Spleen (tissue), 11 donors: ENCODE data around the gene DYRK1A. TPM values are rescaled to one million over a fixed set of nuclear protein-coding genes. Genes with fewer than 3 reads are reported as not detected.
"Not testable (repeated sequence)": the region's sequence is repeated elsewhere in the genome, so short reads cannot be mapped to it uniquely, and the experiment has no call there.

Source experiments
- DNase-seq: peaks from one replicate; pipeline ENCODE4 v3.0.0-alpha.2; 2020
- H3K27ac ChIP-seq, 8 donors: fragments of 200-600 bp; sonication (generic) in 7 of 8; 1 replicate in 4 of 8; 2 replicates in 4 of 8; pipeline versions ENCODE4 v1.5.0 to v1.8.0; 2016 to 2021; ENCODE audit warnings: inconsistent platforms in 4 of 8, mild to moderate bottlenecking in 4 of 8, moderate library complexity in 1 of 8
- H3K27me3 ChIP-seq, 7 donors: fragments of 200-600 bp; sonication (generic) in 6 of 7; replicated peaks in 1 of 7; 1 replicate in 4 of 7; 2 replicates in 3 of 7; pipeline versions ENCODE4 v1.5.0 to v1.8.0; 2016 to 2021; ENCODE audit warnings: inconsistent platforms in 3 of 7, mild to moderate bottlenecking in 1 of 7
- H3K36me3 ChIP-seq, 6 donors: fragments of 200-600 bp; sonication (generic) in 5 of 6; 1 replicate in 4 of 6; 2 replicates in 2 of 6; pipeline versions ENCODE4 v1.5.0 to v1.8.0; 2016 to 2021; ENCODE audit warnings: inconsistent platforms in 2 of 6
- H3K4me1 ChIP-seq, 6 donors: fragments of 200-600 bp; sonication (generic) in 5 of 6; 1 replicate in 3 of 6; 2 replicates in 3 of 6; pipeline versions ENCODE4 v1.5.0 to v1.8.0; 2016 to 2021; ENCODE audit warnings: inconsistent platforms in 3 of 6
- H3K4me3 ChIP-seq, 8 donors: fragments of 200-600 bp; sonication (generic) in 7 of 8; 1 replicate in 4 of 8; 2 replicates in 4 of 8; pipeline versions ENCODE4 v1.5.0 to v1.8.0; 2016 to 2021; ENCODE audit warnings: inconsistent platforms in 4 of 8, mild to moderate bottlenecking in 4 of 8, moderate library complexity in 2 of 8
- H3K9me3 ChIP-seq, 8 donors: fragments of 200-600 bp; sonication (generic) in 7 of 8; 1 replicate in 4 of 8; 2 replicates in 4 of 8; pipeline versions ENCODE4 v1.5.0 to v1.8.0; 2016 to 2021; ENCODE audit warnings: inconsistent platforms in 4 of 8
- POLR2A ChIP-seq, 3 donors: fragments of 450-650 bp; IDR thresholded peaks; one replicate each; pipeline ENCODE4 v1.5.1; 2017; ENCODE audit warnings: antibody characterized with exemption in 3 of 3, mild to moderate bottlenecking in 1 of 3
- POLR2AphosphoS5 ChIP-seq, 3 donors: sonication (generic); formaldehyde crosslinking; IDR thresholded peaks; one replicate each; pipeline ENCODE4 v1.5.1; 2017; ENCODE audit warnings: antibody characterized with exemption in 3 of 3
- WGBS, 5 donors: extraction: QIAGEN DNeasy Blood & Tissue Kit in 3 of 5; methylation state at CpG; one replicate each; pipeline versions ENCODE4 v1.1.5 to v1.1.7; 2013 to 2018; 5-methylcytosine and 5-hydroxymethylcytosine counted together
- intact Hi-C: fragments of 100-400 bp; cut with DNase I; formaldehyde crosslinking; loops from one replicate; pipeline ENCODE4 v1.15.0; 2023; ENCODE audit warnings: low total_unique reads
- polyA plus RNA-seq, 3 donors: library from polyadenylated mRNA; stranded (reverse); fragments of 200-250 nt; gene quantifications; one replicate each; pipeline ENCODE4 v1.2.1, GENCODE V29; 2013
- total RNA-seq, 7 donors: library from RNA; depleted of rRNA in 3 of 7; stranded (reverse); fragments of >200 nt in 3 of 7; fragmentation: NEBNext Ultra II Directional in 4 of 7; extraction: Animal tissue kit (Norgen Biotek cat#: 25700) in 4 of 7; gene quantifications; one replicate each; pipeline versions ENCODE4 v1.1.0 to v1.2.1, GENCODE V29; 2016 to 2021
- TF ChIP-seq, protein P1 (sequence below), 11 experiments: fragments of 200-600 bp in 7 of 11; fragments of 450-650 bp in 4 of 11; sonication (generic) in 4 of 11; IDR thresholded peaks in 8 of 11; conservative IDR thresholded peaks in 3 of 11; 1 replicate in 7 of 11; 2 replicates in 4 of 11; pipeline versions ENCODE4 v1.4.0 to v1.8.0; 2016 to 2021; ENCODE audit warnings: antibody characterized with exemption in 11 of 11, inconsistent platforms in 4 of 11, mild to moderate bottlenecking in 1 of 11
- donor health status: healthy with polysubstance abuse.
- donor health status: DM: no; HTN: no; CAD: no; lungs with moderate emphysema.
- donor health status: DM: no; HTN: no; CAD: no.
- donor health status: Bipolar disorder and iron deficiency.
- donor health status: healthy.
- donor health status: DM: no; HTN: no; CAD: no.
- donor health status: DM: yes; HTN: yes; CAD: no.

DYRK1A gene
- total and polyA plus RNA-seq, 10 donors, result 21.9 to 115 (median 95.1) TPM

- H3K9me3 ChIP-seq, result peaks cover 0 to 52% (median 34%) of the 10 kb centered on the region in 8 donors
- no peak for DNase-seq
- intact Hi-C loops, result no loop called here
These were observed 172.5 kb downstream of the DYRK1A start for GRCh38 chr21:37538971-37539590.

GRCh38 chr21:37541128-37541527 lies 174.6 kb downstream of the DYRK1A start:
- peaks cover 0 to 11% (median 2%) of the 10 kb centered on the region in 7 donors for H3K27me3 ChIP-seq
- DNase-seq, H3K4me3 ChIP-seq, intact Hi-C loops, H3K4me1 ChIP-seq, H3K36me3 ChIP-seq, H3K27ac ChIP-seq: not testable (repeated sequence)
- 85 to 96% (median 90%) methylated on average over 2 of the region's 2 CpGs for WGBS, 5 donors
- peaks cover 0 to 40% (median 31%) of the 10 kb centered on the region in 8 donors for H3K9me3 ChIP-seq

More at GRCh38 chr21:37538971-37539590, 172.5 kb downstream of the DYRK1A start:
- Histone ChIP-seq H3K4me1 (no peaks in the 10 kb centered on the region), H3K27ac (no peak overlapping the region), H3K27me3 (peaks cover 0 to 21% (median 0%) of the 10 kb centered on the region in 7 donors), H3K36me3 (no peaks in the 10 kb centered on the region), H3K4me3 (no peak overlapping the region)
- TF ChIP-seq POLR2AphosphoS5 (IDR thresholded peaks at IDR 0.05), result no peak
- TF ChIP-seq, protein P1, sequence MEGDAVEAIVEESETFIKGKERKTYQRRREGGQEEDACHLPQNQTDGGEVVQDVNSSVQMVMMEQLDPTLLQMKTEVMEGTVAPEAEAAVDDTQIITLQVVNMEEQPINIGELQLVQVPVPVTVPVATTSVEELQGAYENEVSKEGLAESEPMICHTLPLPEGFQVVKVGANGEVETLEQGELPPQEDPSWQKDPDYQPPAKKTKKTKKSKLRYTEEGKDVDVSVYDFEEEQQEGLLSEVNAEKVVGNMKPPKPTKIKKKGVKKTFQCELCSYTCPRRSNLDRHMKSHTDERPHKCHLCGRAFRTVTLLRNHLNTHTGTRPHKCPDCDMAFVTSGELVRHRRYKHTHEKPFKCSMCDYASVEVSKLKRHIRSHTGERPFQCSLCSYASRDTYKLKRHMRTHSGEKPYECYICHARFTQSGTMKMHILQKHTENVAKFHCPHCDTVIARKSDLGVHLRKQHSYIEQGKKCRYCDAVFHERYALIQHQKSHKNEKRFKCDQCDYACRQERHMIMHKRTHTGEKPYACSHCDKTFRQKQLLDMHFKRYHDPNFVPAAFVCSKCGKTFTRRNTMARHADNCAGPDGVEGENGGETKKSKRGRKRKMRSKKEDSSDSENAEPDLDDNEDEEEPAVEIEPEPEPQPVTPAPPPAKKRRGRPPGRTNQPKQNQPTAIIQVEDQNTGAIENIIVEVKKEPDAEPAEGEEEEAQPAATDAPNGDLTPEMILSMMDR (IDR thresholded peaks at IDR 0.05 in 8 of 11, conservative IDR thresholded peaks at IDR 0.05 in 3 of 11), result no peak
- TF ChIP-seq POLR2A (IDR thresholded peaks at IDR 0.05), result no peak
- 83 to 89% (median 86%) methylated on average over 5 of the region's 5 CpGs for WGBS, 5 donors

GRCh38 chr21:37542512-37542911 lies 175.9 kb downstream of the DYRK1A start:
- DNase-seq, result no peak
- Histone ChIP-seq H3K27me3 (peaks cover 0 to 23% (median 5%) of the 10 kb centered on the region in 7 donors), H3K4me1 (peaks cover 0 to 12% (median 4%) of the 10 kb centered on the region in 6 donors), H3K4me3 (no peak overlapping the region), H3K27ac (no peak overlapping the region), H3K9me3 (peaks cover 0 to 28% (median 18%) of the 10 kb centered on the region in 8 donors), H3K36me3 (no peaks in the 10 kb centered on the region)
- WGBS, 5 donors, result 83 to 98% (median 92%) methylated on average over 1 of the region's 1 CpG
- TF ChIP-seq, protein P1 (IDR thresholded peaks at IDR 0.05 in 8 of 11, conservative IDR thresholded peaks at IDR 0.05 in 3 of 11), result no peak
- no peak for TF ChIP-seq POLR2A (IDR thresholded peaks at IDR 0.05)
- TF ChIP-seq POLR2AphosphoS5 (IDR thresholded peaks at IDR 0.05), result no peak
- intact Hi-C loops, result no loop called here

DNA sequence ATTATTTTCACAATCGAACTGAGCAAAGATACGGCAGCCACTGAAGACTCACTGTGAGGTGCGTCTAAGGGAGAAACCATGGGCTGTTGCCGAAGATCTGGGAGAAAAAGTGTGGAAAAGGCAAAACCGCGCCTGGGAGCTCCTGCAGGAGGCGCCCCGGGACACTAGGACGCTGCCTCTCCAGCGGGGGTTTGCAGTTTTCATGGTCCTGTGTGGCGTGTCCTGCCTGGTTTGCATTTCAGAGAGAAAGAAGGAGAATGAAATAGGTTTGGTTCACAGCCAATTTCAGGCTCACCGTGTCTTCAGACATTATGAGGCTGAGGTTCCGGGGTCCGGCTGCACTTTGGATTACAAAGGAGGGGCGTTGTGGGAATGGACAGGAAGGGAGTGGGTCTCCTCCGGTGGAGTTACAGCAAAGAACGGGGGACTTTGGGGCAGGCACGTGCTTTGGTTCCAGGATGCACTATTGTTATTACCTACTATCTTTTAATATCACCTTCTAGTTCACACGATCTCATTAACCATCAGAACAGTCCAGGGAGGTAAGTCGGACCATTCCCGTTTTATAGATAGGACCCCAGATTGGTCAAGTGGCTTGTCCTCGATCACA lies 179.8 kb downstream of the DYRK1A start:
- 57 to 69% (median 61%) methylated on average over 22 of the region's 22 CpGs for WGBS, 5 donors
- Histone ChIP-seq H3K36me3 (no peaks in the 10 kb centered on the region), H3K9me3 (peaks cover 0 to 23% (median 14%) of the 10 kb centered on the region in 8 donors), H3K4me3 (peak overlapping the region in 1 of 8 donors; percentile 4), H3K27me3 (peaks cover 0 to 30% (median 5%) of the 10 kb centered on the region in 7 donors), H3K4me1 (peaks cover 0 to 15% (median 4%) of the 10 kb centered on the region in 6 donors), H3K27ac (no peak overlapping the region)
- intact Hi-C loops, result no loop called here
- no peak for TF ChIP-seq POLR2AphosphoS5 (IDR thresholded peaks at IDR 0.05)
- TF ChIP-seq, protein P1 (IDR thresholded peaks at IDR 0.05 in 8 of 11, conservative IDR thresholded peaks at IDR 0.05 in 3 of 11), result no peak
- TF ChIP-seq POLR2A (IDR thresholded peaks at IDR 0.05), result no peak
- DNase-seq, result no peak
